Spleen (tissue), 11 donors: ENCODE measurements around the gene NINJ1. TPM values are rescaled to one million over a fixed set of nuclear protein-coding genes. Genes with fewer than 3 reads are reported as not detected.

ENCODE experiments used
- DNase-seq: peaks from one replicate; pipeline ENCODE4 v3.0.0-alpha.2; 2020
- H3K27ac ChIP-seq, 8 donors: fragments of 200-600 bp; sonication (generic) in 7 of 8; 1 replicate in 4 of 8; 2 replicates in 4 of 8; pipeline versions ENCODE4 v1.5.0 to v1.8.0; 2016 to 2021; ENCODE audit warnings: inconsistent platforms in 4 of 8, mild to moderate bottlenecking in 4 of 8, moderate library complexity in 1 of 8
- H3K27me3 ChIP-seq, 7 donors: fragments of 200-600 bp; sonication (generic) in 6 of 7; replicated peaks in 1 of 7; 1 replicate in 4 of 7; 2 replicates in 3 of 7; pipeline versions ENCODE4 v1.5.0 to v1.8.0; 2016 to 2021; ENCODE audit warnings: inconsistent platforms in 3 of 7, mild to moderate bottlenecking in 1 of 7
- H3K36me3 ChIP-seq, 6 donors: fragments of 200-600 bp; sonication (generic) in 5 of 6; 1 replicate in 4 of 6; 2 replicates in 2 of 6; pipeline versions ENCODE4 v1.5.0 to v1.8.0; 2016 to 2021; ENCODE audit warnings: inconsistent platforms in 2 of 6
- H3K4me1 ChIP-seq, 6 donors: fragments of 200-600 bp; sonication (generic) in 5 of 6; 1 replicate in 3 of 6; 2 replicates in 3 of 6; pipeline versions ENCODE4 v1.5.0 to v1.8.0; 2016 to 2021; ENCODE audit warnings: inconsistent platforms in 3 of 6
- H3K4me3 ChIP-seq, 8 donors: fragments of 200-600 bp; sonication (generic) in 7 of 8; 1 replicate in 4 of 8; 2 replicates in 4 of 8; pipeline versions ENCODE4 v1.5.0 to v1.8.0; 2016 to 2021; ENCODE audit warnings: inconsistent platforms in 4 of 8, mild to moderate bottlenecking in 4 of 8, moderate library complexity in 2 of 8
- H3K9me3 ChIP-seq, 8 donors: fragments of 200-600 bp; sonication (generic) in 7 of 8; 1 replicate in 4 of 8; 2 replicates in 4 of 8; pipeline versions ENCODE4 v1.5.0 to v1.8.0; 2016 to 2021; ENCODE audit warnings: inconsistent platforms in 4 of 8
- POLR2A ChIP-seq, 3 donors: fragments of 450-650 bp; IDR thresholded peaks; one replicate each; pipeline ENCODE4 v1.5.1; 2017; ENCODE audit warnings: antibody characterized with exemption in 3 of 3, mild to moderate bottlenecking in 1 of 3
- POLR2AphosphoS5 ChIP-seq, 3 donors: sonication (generic); formaldehyde crosslinking; IDR thresholded peaks; one replicate each; pipeline ENCODE4 v1.5.1; 2017; ENCODE audit warnings: antibody characterized with exemption in 3 of 3
- WGBS, 5 donors: extraction: QIAGEN DNeasy Blood & Tissue Kit in 3 of 5; methylation state at CpG; one replicate each; pipeline versions ENCODE4 v1.1.5 to v1.1.7; 2013 to 2018; 5-methylcytosine and 5-hydroxymethylcytosine counted together
- intact Hi-C: fragments of 100-400 bp; cut with DNase I; formaldehyde crosslinking; loops from one replicate; pipeline ENCODE4 v1.15.0; 2023; ENCODE audit warnings: low total_unique reads
- polyA plus RNA-seq, 3 donors: library from polyadenylated mRNA; stranded (reverse); fragments of 200-250 nt; gene quantifications; one replicate each; pipeline ENCODE4 v1.2.1, GENCODE V29; 2013
- total RNA-seq, 7 donors: library from RNA; depleted of rRNA in 3 of 7; stranded (reverse); fragments of >200 nt in 3 of 7; fragmentation: NEBNext Ultra II Directional in 4 of 7; extraction: Animal tissue kit (Norgen Biotek cat#: 25700) in 4 of 7; gene quantifications; one replicate each; pipeline versions ENCODE4 v1.1.0 to v1.2.1, GENCODE V29; 2016 to 2021
- TF ChIP-seq, protein P1 (sequence below), 11 experiments: fragments of 200-600 bp in 7 of 11; fragments of 450-650 bp in 4 of 11; sonication (generic) in 4 of 11; IDR thresholded peaks in 8 of 11; conservative IDR thresholded peaks in 3 of 11; 1 replicate in 7 of 11; 2 replicates in 4 of 11; pipeline versions ENCODE4 v1.4.0 to v1.8.0; 2016 to 2021; ENCODE audit warnings: antibody characterized with exemption in 11 of 11, inconsistent platforms in 4 of 11, mild to moderate bottlenecking in 1 of 11
- donor health status: healthy with polysubstance abuse.
- donor health status: DM: no; HTN: no; CAD: no; lungs with moderate emphysema.
- donor health status: DM: no; HTN: no; CAD: no.
- donor health status: Bipolar disorder and iron deficiency.
- donor health status: healthy.
- donor health status: DM: no; HTN: no; CAD: no.
- donor health status: DM: yes; HTN: yes; CAD: no.

NINJ1 gene
- total and polyA plus RNA-seq, 10 donors = 26.5 to 142 (median 104) TPM

DNA sequence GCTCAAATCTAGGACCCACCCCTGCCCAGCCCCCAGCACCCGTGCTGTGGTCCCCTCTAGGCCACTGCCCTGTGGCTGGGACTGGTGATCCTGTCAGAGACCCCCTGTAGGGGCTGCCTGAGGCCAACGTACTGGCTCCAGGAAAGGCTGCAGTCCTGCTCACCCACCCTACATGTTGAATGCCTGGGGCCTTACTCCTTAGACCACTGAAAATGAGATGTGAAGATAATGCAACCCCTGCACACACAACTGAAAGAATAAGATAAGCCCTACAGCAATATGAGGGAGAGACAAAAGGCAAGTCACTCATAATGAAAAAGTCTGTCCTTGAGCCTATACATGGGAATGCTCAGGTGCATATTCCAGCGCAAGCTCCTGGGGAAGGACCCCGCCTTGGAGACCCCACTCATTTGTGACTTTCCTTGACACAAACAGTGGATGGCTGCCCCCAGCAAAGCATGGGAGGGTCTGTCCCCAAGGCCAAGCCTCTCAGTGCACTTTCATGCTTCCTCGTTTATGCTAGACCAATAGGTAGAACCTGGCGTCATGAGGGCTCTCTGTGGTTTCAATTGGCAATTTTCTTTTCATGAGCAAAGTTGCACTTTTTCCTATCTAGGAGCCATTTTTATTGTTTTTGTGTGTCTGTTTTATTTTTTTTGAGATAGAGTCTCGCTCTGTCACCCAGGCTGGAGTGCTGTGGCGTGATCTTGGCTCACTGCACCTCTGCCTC, 37.4 kb upstream of the NINJ1 start:
- Histone ChIP-seq H3K36me3 (no peaks in the 10 kb centered on the region), H3K27me3 (no peaks in the 10 kb centered on the region), H3K4me3 (no peak overlapping the region), H3K4me1 (peaks cover 0 to 18% (median 12%) of the 10 kb centered on the region in 6 donors), H3K9me3 (no peaks in the 10 kb centered on the region), H3K27ac (no peak overlapping the region)
- DNase-seq = no peak
- TF ChIP-seq POLR2AphosphoS5 (IDR thresholded peaks at IDR 0.05) = no peak
- TF ChIP-seq, protein P1, sequence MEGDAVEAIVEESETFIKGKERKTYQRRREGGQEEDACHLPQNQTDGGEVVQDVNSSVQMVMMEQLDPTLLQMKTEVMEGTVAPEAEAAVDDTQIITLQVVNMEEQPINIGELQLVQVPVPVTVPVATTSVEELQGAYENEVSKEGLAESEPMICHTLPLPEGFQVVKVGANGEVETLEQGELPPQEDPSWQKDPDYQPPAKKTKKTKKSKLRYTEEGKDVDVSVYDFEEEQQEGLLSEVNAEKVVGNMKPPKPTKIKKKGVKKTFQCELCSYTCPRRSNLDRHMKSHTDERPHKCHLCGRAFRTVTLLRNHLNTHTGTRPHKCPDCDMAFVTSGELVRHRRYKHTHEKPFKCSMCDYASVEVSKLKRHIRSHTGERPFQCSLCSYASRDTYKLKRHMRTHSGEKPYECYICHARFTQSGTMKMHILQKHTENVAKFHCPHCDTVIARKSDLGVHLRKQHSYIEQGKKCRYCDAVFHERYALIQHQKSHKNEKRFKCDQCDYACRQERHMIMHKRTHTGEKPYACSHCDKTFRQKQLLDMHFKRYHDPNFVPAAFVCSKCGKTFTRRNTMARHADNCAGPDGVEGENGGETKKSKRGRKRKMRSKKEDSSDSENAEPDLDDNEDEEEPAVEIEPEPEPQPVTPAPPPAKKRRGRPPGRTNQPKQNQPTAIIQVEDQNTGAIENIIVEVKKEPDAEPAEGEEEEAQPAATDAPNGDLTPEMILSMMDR (IDR thresholded peaks at IDR 0.05 in 8 of 11, conservative IDR thresholded peaks at IDR 0.05 in 3 of 11) = no peak
- no peak for TF ChIP-seq POLR2A (IDR thresholded peaks at IDR 0.05)
- 82 to 91% (median 85%) methylated on average over 8 of the region's 8 CpGs for WGBS, 5 donors
- intact Hi-C loops = no loop called here

DNA sequence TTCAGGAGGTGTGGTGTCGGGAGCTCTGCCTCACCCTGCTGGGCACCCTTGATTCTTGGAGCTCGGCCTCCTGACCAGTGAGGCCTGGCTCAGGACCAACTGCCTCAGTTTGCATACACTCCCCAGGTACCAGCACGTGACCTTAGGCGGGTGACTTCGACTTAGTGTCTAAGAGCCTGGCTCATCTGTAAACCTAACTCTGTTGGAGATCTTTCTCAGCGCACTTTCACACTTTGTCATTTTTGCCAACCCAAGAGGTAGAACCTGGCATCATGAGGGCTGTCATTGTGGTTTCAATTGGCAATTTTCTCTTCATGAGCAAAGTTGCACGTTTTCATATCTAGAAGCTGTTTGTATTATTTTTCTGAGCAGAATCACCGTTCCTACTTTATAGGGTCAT, 36.5 kb upstream of the NINJ1 start:
- no peak overlapping the region for H3K27ac ChIP-seq
- no peaks in the 10 kb centered on the region for H3K36me3 ChIP-seq
- WGBS, 5 donors = 78 to 91% (median 87%) methylated on average over 8 of the region's 8 CpGs
- H3K4me3 ChIP-seq = no peak overlapping the region
- H3K9me3 ChIP-seq = no peaks in the 10 kb centered on the region
- no peak for TF ChIP-seq POLR2A (IDR thresholded peaks at IDR 0.05)
- TF ChIP-seq, protein P1 (IDR thresholded peaks at IDR 0.05 in 8 of 11, conservative IDR thresholded peaks at IDR 0.05 in 3 of 11) = no peak
- no peak for TF ChIP-seq POLR2AphosphoS5 (IDR thresholded peaks at IDR 0.05)
- H3K4me1 ChIP-seq = peaks cover 0 to 18% (median 12%) of the 10 kb centered on the region in 6 donors
- DNase-seq = no peak
- intact Hi-C loops = no loop called here
- no peaks in the 10 kb centered on the region for H3K27me3 ChIP-seq

DNA sequence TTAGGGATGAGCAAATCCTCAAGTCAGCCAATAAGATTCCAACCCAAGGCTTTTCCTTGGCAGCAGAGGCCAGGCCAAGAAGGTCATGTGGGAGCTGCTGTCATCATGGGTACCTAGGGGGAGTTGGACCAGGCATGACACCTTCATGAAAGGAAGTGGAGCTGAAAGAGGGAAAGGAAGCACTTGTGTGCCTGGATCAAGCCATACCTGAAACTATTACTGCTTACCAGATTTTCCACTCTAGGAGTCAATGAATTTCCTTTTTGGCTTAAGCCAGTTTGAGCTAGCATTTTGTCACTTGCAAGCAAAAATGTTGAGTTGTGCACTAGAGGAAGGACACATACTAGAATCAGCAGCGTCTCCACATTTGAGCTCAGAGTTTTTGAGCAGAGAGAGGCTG, 35.4 kb upstream of the NINJ1 start:
- intact Hi-C loops = loop anchor here (10.0 kb wide), 2 partner anchors 395 to 795 kb away; no protein-coding TSS in a partner anchor
- Histone ChIP-seq H3K27me3 (no peaks in the 10 kb centered on the region), H3K27ac (no peak overlapping the region), H3K4me1 (peaks cover 0 to 18% (median 12%) of the 10 kb centered on the region in 6 donors), H3K36me3 (no peaks in the 10 kb centered on the region), H3K9me3 (no peaks in the 10 kb centered on the region), H3K4me3 (no peak overlapping the region)
- no peak for TF ChIP-seq POLR2AphosphoS5 (IDR thresholded peaks at IDR 0.05)
- TF ChIP-seq, protein P1 (IDR thresholded peaks at IDR 0.05 in 8 of 11, conservative IDR thresholded peaks at IDR 0.05 in 3 of 11) = no peak
- no peak for TF ChIP-seq POLR2A (IDR thresholded peaks at IDR 0.05)
- WGBS, 5 donors = 91 to 100% (median 92%) methylated on average over 1 of the region's 1 CpG
- DNase-seq = no peak

DNA sequence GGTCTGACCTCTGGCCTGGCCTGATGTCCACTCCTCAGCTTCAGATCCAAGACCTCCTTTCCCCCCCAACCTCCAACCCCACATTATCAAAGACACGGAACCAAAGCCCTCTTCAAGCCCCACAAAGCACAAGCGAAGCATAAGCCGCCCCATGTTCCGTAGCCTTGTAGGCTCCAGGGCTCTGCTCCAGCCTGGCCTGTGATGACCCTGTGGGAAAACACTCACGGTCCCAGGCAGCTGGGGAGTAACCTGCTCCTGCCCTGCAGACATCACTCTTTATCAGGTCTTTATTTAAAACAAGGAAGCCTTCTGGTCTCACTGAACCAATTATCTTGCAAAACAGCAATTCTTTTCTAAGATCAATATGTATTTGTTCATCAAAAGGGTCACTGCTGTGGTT, 34.5 kb upstream of the NINJ1 start:
- Histone ChIP-seq H3K4me1 (peaks cover 0 to 10% (median 6%) of the 10 kb centered on the region in 6 donors), H3K36me3 (no peaks in the 10 kb centered on the region), H3K27ac (no peak overlapping the region), H3K9me3 (no peaks in the 10 kb centered on the region), H3K4me3 (no peak overlapping the region), H3K27me3 (no peaks in the 10 kb centered on the region)
- 89 to 96% (median 95%) methylated on average over 5 of the region's 5 CpGs for WGBS, 5 donors
- DNase-seq = no peak
- TF ChIP-seq, protein P1 (IDR thresholded peaks at IDR 0.05 in 8 of 11, conservative IDR thresholded peaks at IDR 0.05 in 3 of 11) = no peak
- TF ChIP-seq POLR2AphosphoS5 (IDR thresholded peaks at IDR 0.05) (no peak), POLR2A (IDR thresholded peaks at IDR 0.05) (no peak)
- intact Hi-C loops = loop anchor here (10.0 kb wide), 2 partner anchors 396 to 796 kb away; no protein-coding TSS in a partner anchor
